Measurements from ENCODE around the gene PRKG2.

The PRKG2 gene

GRCh38 chr4:81218206-81218605 lies 3.2 kb upstream of the PRKG2 start:
- H3K4me1 ChIP-seq (ENCODE audit: control insufficient read depth in 5 of 5, insufficient read depth in 5 of 5, low read length in 5 of 5) = peaks cover 0 to 15% (median 13%) of the 10 kb centered on the region in 5 donors
- no peak overlapping the region for H3K9ac ChIP-seq (ENCODE audit: low read length in 5 of 5)
- no peaks in the 10 kb centered on the region for H3K36me3 ChIP-seq (ENCODE audit: control insufficient read depth in 5 of 5, insufficient read depth in 5 of 5, low read length in 5 of 5)
- no peaks in the 10 kb centered on the region for H3K9me3 ChIP-seq (ENCODE audit: control insufficient read depth in 5 of 5, low read length in 5 of 5)
- H3K27ac ChIP-seq (ENCODE audit: low read depth, low read length) = no peak overlapping the region
- H3K4me3 ChIP-seq (ENCODE audit: low read depth in 1 of 5, low read length in 5 of 5) = no peak overlapping the region
- peaks cover 12 to 30% (median 17%) of the 10 kb centered on the region in 5 donors for H3K27me3 ChIP-seq (ENCODE audit: control insufficient read depth in 5 of 5, insufficient read depth in 4 of 5, low read length in 5 of 5)

GRCh38 chr4:81217779-81218178 lies 2.8 kb upstream of the PRKG2 start:
- H3K4me1 ChIP-seq (ENCODE audit: control insufficient read depth in 5 of 5, insufficient read depth in 5 of 5, low read length in 5 of 5) = peaks cover 0 to 15% (median 13%) of the 10 kb centered on the region in 5 donors
- H3K9ac ChIP-seq (ENCODE audit: low read length in 5 of 5) = no peak overlapping the region
- H3K36me3 ChIP-seq (ENCODE audit: control insufficient read depth in 5 of 5, insufficient read depth in 5 of 5, low read length in 5 of 5) = no peaks in the 10 kb centered on the region
- H3K27me3 ChIP-seq (ENCODE audit: control insufficient read depth in 5 of 5, insufficient read depth in 4 of 5, low read length in 5 of 5) = peaks cover 12 to 32% (median 18%) of the 10 kb centered on the region in 5 donors
- H3K9me3 ChIP-seq (ENCODE audit: control insufficient read depth in 5 of 5, low read length in 5 of 5) = no peaks in the 10 kb centered on the region
- H3K27ac ChIP-seq (ENCODE audit: low read depth, low read length) = no peak overlapping the region
- H3K4me3 ChIP-seq (ENCODE audit: low read depth in 1 of 5, low read length in 5 of 5) = no peak overlapping the region

- Histone ChIP-seq H3K4me1 (ENCODE audit: control insufficient read depth in 5 of 5, insufficient read depth in 5 of 5, low read length in 5 of 5) (peaks cover 0 to 15% (median 13%) of the 10 kb centered on the region in 5 donors), H3K36me3 (ENCODE audit: control insufficient read depth in 5 of 5, insufficient read depth in 5 of 5, low read length in 5 of 5) (no peaks in the 10 kb centered on the region), H3K27me3 (ENCODE audit: control insufficient read depth in 5 of 5, insufficient read depth in 4 of 5, low read length in 5 of 5) (peaks cover 12 to 35% (median 18%) of the 10 kb centered on the region in 5 donors), H3K9ac (ENCODE audit: low read length in 5 of 5) (no peak overlapping the region), H3K9me3 (ENCODE audit: control insufficient read depth in 5 of 5, low read length in 5 of 5) (no peaks in the 10 kb centered on the region), H3K4me3 (ENCODE audit: low read depth in 1 of 5, low read length in 5 of 5) (no peak overlapping the region), H3K27ac (ENCODE audit: low read depth, low read length) (no peak overlapping the region)
Measured at GRCh38 chr4:81215931-81216330, 909 bp upstream of the PRKG2 start.

- H3K9me3 ChIP-seq (ENCODE audit: control insufficient read depth in 5 of 5, low read length in 5 of 5) = peaks cover 0 to 5% (median 0%) of the 10 kb centered on the region in 5 donors
- peak overlapping the region; percentile 22 to 58 (median 55) for H3K4me3 ChIP-seq (ENCODE audit: low read depth in 1 of 5, low read length in 5 of 5)
- H3K36me3 ChIP-seq (ENCODE audit: control insufficient read depth in 5 of 5, insufficient read depth in 5 of 5, low read length in 5 of 5) = no peaks in the 10 kb centered on the region
- no peak overlapping the region for H3K9ac ChIP-seq (ENCODE audit: low read length in 5 of 5)
- no peak overlapping the region for H3K27ac ChIP-seq (ENCODE audit: low read depth, low read length)
- H3K27me3 ChIP-seq (ENCODE audit: control insufficient read depth in 5 of 5, insufficient read depth in 4 of 5, low read length in 5 of 5) = peaks cover 12 to 35% (median 18%) of the 10 kb centered on the region in 5 donors
- peaks cover 0 to 15% (median 13%) of the 10 kb centered on the region in 5 donors for H3K4me1 ChIP-seq (ENCODE audit: control insufficient read depth in 5 of 5, insufficient read depth in 5 of 5, low read length in 5 of 5)
Measured at GRCh38 chr4:81214144-81214880, 710 bp downstream of the PRKG2 start.

- Histone ChIP-seq H3K9me3 (ENCODE audit: control insufficient read depth in 5 of 5, low read length in 5 of 5) (peaks cover 0 to 5% (median 0%) of the 10 kb centered on the region in 5 donors), H3K9ac (ENCODE audit: low read length in 5 of 5) (no peak overlapping the region), H3K4me1 (ENCODE audit: control insufficient read depth in 5 of 5, insufficient read depth in 5 of 5, low read length in 5 of 5) (peaks cover 0 to 15% (median 13%) of the 10 kb centered on the region in 5 donors), H3K27me3 (ENCODE audit: control insufficient read depth in 5 of 5, insufficient read depth in 4 of 5, low read length in 5 of 5) (peaks cover 12 to 35% (median 18%) of the 10 kb centered on the region in 5 donors), H3K36me3 (ENCODE audit: control insufficient read depth in 5 of 5, insufficient read depth in 5 of 5, low read length in 5 of 5) (no peaks in the 10 kb centered on the region), H3K4me3 (ENCODE audit: low read depth in 1 of 5, low read length in 5 of 5) (peak overlapping the region in 1 of 5 donors; percentile 22), H3K27ac (ENCODE audit: low read depth, low read length) (no peak overlapping the region)
Measured at GRCh38 chr4:81213671-81214070, 1.4 kb downstream of the PRKG2 start.

GRCh38 chr4:81211956-81212355 lies 3.1 kb downstream of the PRKG2 start:
- Histone ChIP-seq H3K36me3 (ENCODE audit: control insufficient read depth in 5 of 5, insufficient read depth in 5 of 5, low read length in 5 of 5) (no peaks in the 10 kb centered on the region), H3K27ac (ENCODE audit: low read depth, low read length) (no peak overlapping the region), H3K4me1 (ENCODE audit: control insufficient read depth in 5 of 5, insufficient read depth in 5 of 5, low read length in 5 of 5) (peaks cover 0 to 15% (median 13%) of the 10 kb centered on the region in 5 donors), H3K27me3 (ENCODE audit: control insufficient read depth in 5 of 5, insufficient read depth in 4 of 5, low read length in 5 of 5) (peaks cover 12 to 33% (median 18%) of the 10 kb centered on the region in 5 donors), H3K4me3 (ENCODE audit: low read depth in 1 of 5, low read length in 5 of 5) (no peak overlapping the region), H3K9ac (ENCODE audit: low read length in 5 of 5) (no peak overlapping the region), H3K9me3 (ENCODE audit: control insufficient read depth in 5 of 5, low read length in 5 of 5) (peaks cover 0 to 5% (median 0%) of the 10 kb centered on the region in 5 donors)

- Histone ChIP-seq H3K27ac (ENCODE audit: low read depth, low read length) (no peak overlapping the region), H3K9ac (ENCODE audit: low read length in 5 of 5) (no peak overlapping the region), H3K4me3 (ENCODE audit: low read depth in 1 of 5, low read length in 5 of 5) (no peak overlapping the region), H3K36me3 (ENCODE audit: control insufficient read depth in 5 of 5, insufficient read depth in 5 of 5, low read length in 5 of 5) (no peaks in the 10 kb centered on the region), H3K9me3 (ENCODE audit: control insufficient read depth in 5 of 5, low read length in 5 of 5) (peaks cover 0 to 5% (median 0%) of the 10 kb centered on the region in 5 donors), H3K4me1 (ENCODE audit: control insufficient read depth in 5 of 5, insufficient read depth in 5 of 5, low read length in 5 of 5) (no peaks in the 10 kb centered on the region), H3K27me3 (ENCODE audit: control insufficient read depth in 5 of 5, insufficient read depth in 4 of 5, low read length in 5 of 5) (peaks cover 0 to 3% (median 0%) of the 10 kb centered on the region in 5 donors)
Measured at GRCh38 chr4:81207828-81208227, 7.2 kb downstream of the PRKG2 start.

- no peaks in the 10 kb centered on the region for H3K4me1 ChIP-seq (ENCODE audit: control insufficient read depth in 5 of 5, insufficient read depth in 5 of 5, low read length in 5 of 5)
- no peak overlapping the region for H3K27ac ChIP-seq (ENCODE audit: low read depth, low read length)
- H3K9ac ChIP-seq (ENCODE audit: low read length in 5 of 5) = no peak overlapping the region
- peaks cover 0 to under 1% (median 0%) of the 10 kb centered on the region in 5 donors for H3K9me3 ChIP-seq (ENCODE audit: control insufficient read depth in 5 of 5, low read length in 5 of 5)
- no peak overlapping the region for H3K4me3 ChIP-seq (ENCODE audit: low read depth in 1 of 5, low read length in 5 of 5)
- H3K27me3 ChIP-seq (ENCODE audit: control insufficient read depth in 5 of 5, insufficient read depth in 4 of 5, low read length in 5 of 5) = no peaks in the 10 kb centered on the region
- H3K36me3 ChIP-seq (ENCODE audit: control insufficient read depth in 5 of 5, insufficient read depth in 5 of 5, low read length in 5 of 5) = no peaks in the 10 kb centered on the region
Measured at GRCh38 chr4:81205302-81205701, 9.7 kb downstream of the PRKG2 start.

- no peaks in the 10 kb centered on the region for H3K4me1 ChIP-seq (ENCODE audit: control insufficient read depth in 5 of 5, insufficient read depth in 5 of 5, low read length in 5 of 5)
- no peak overlapping the region for H3K9ac ChIP-seq (ENCODE audit: low read length in 5 of 5)
- no peak overlapping the region for H3K27ac ChIP-seq (ENCODE audit: low read depth, low read length)
- H3K27me3 ChIP-seq (ENCODE audit: control insufficient read depth in 5 of 5, insufficient read depth in 4 of 5, low read length in 5 of 5) = no peaks in the 10 kb centered on the region
- no peaks in the 10 kb centered on the region for H3K36me3 ChIP-seq (ENCODE audit: control insufficient read depth in 5 of 5, insufficient read depth in 5 of 5, low read length in 5 of 5)
- H3K9me3 ChIP-seq (ENCODE audit: control insufficient read depth in 5 of 5, low read length in 5 of 5) = no peaks in the 10 kb centered on the region
- no peak overlapping the region for H3K4me3 ChIP-seq (ENCODE audit: low read depth in 1 of 5, low read length in 5 of 5)
Measured at GRCh38 chr4:81204571-81204970, 10.5 kb downstream of the PRKG2 start.

- no peak overlapping the region for H3K4me3 ChIP-seq (ENCODE audit: low read depth in 1 of 5, low read length in 5 of 5)
- H3K4me1 ChIP-seq (ENCODE audit: control insufficient read depth in 5 of 5, insufficient read depth in 5 of 5, low read length in 5 of 5) = no peaks in the 10 kb centered on the region
- H3K27ac ChIP-seq (ENCODE audit: low read depth, low read length) = no peak overlapping the region
- no peaks in the 10 kb centered on the region for H3K36me3 ChIP-seq (ENCODE audit: control insufficient read depth in 5 of 5, insufficient read depth in 5 of 5, low read length in 5 of 5)
- H3K9ac ChIP-seq (ENCODE audit: low read length in 5 of 5) = no peak overlapping the region
- H3K9me3 ChIP-seq (ENCODE audit: control insufficient read depth in 5 of 5, low read length in 5 of 5) = no peaks in the 10 kb centered on the region
- H3K27me3 ChIP-seq (ENCODE audit: control insufficient read depth in 5 of 5, insufficient read depth in 4 of 5, low read length in 5 of 5) = no peaks in the 10 kb centered on the region
Measured at GRCh38 chr4:81199831-81200230, 15.2 kb downstream of the PRKG2 start.
